ENCODE results near the gene DICER1. TPM values are rescaled to one million over a fixed set of nuclear protein-coding genes. Genes with fewer than 3 reads are reported as not detected.

Gene DICER1
- total RNA-seq, 1 donor from 2014 or later: 63.3 TPM

GRCh38 chr14:95199298-95199983, 42.1 kb upstream of the DICER1 start:
- Mint-ChIP-seq H3K4me1 (ENCODE audit: low read depth) (no peaks in the 10 kb centered on the region), H3K36me3 (ENCODE audit: low read depth) (peaks cover 6% of the 10 kb centered on the region), H3K9me3 (ENCODE audit: low read depth) (peaks cover 4% of the 10 kb centered on the region), H3K27ac (ENCODE audit: unreplicated experiment) (no peak overlapping the region), H3K27me3 (ENCODE audit: low read depth) (no peaks in the 10 kb centered on the region), H3K4me3 (ENCODE audit: unreplicated experiment) (no peak overlapping the region)
- TF ChIP-seq CTCF (IDR thresholded peaks at IDR 0.05): no peak
- no peak for DNase-seq (ENCODE audit: low spot score)

GRCh38 chr14:95198320-95198719, 41.0 kb upstream of the DICER1 start:
- Mint-ChIP-seq H3K4me3 (ENCODE audit: unreplicated experiment) (no peak overlapping the region), H3K27me3 (ENCODE audit: low read depth) (no peaks in the 10 kb centered on the region), H3K4me1 (ENCODE audit: low read depth) (peaks cover 3% of the 10 kb centered on the region), H3K9me3 (ENCODE audit: low read depth) (no peaks in the 10 kb centered on the region), H3K27ac (ENCODE audit: unreplicated experiment) (no peak overlapping the region), H3K36me3 (ENCODE audit: low read depth) (peaks cover 1% of the 10 kb centered on the region)
- no peak for TF ChIP-seq CTCF (IDR thresholded peaks at IDR 0.05)
- no peak for DNase-seq (ENCODE audit: low spot score)

- H3K27me3 Mint-ChIP-seq (ENCODE audit: low read depth): no peaks in the 10 kb centered on the region
- no peak for TF ChIP-seq CTCF (IDR thresholded peaks at IDR 0.05)
- H3K4me3 Mint-ChIP-seq (ENCODE audit: unreplicated experiment): no peak overlapping the region
- DNase-seq (ENCODE audit: low spot score): no peak
- no peaks in the 10 kb centered on the region for H3K36me3 Mint-ChIP-seq (ENCODE audit: low read depth)
- no peak overlapping the region for H3K27ac Mint-ChIP-seq (ENCODE audit: unreplicated experiment)
- H3K9me3 Mint-ChIP-seq (ENCODE audit: low read depth): no peaks in the 10 kb centered on the region
- peaks cover 11% of the 10 kb centered on the region for H3K4me1 Mint-ChIP-seq (ENCODE audit: low read depth)
Measured at GRCh38 chr14:95197551-95197950, 40.2 kb upstream of the DICER1 start.

GRCh38 chr14:95196826-95197545, 39.7 kb upstream of the DICER1 start:
- H3K36me3 Mint-ChIP-seq (ENCODE audit: low read depth): no peaks in the 10 kb centered on the region
- H3K9me3 Mint-ChIP-seq (ENCODE audit: low read depth): no peaks in the 10 kb centered on the region
- H3K27me3 Mint-ChIP-seq (ENCODE audit: low read depth): no peaks in the 10 kb centered on the region
- no peak for TF ChIP-seq CTCF (IDR thresholded peaks at IDR 0.05)
- H3K4me1 Mint-ChIP-seq (ENCODE audit: low read depth): peaks cover 15% of the 10 kb centered on the region
- no peak for DNase-seq (ENCODE audit: low spot score)
- H3K27ac Mint-ChIP-seq (ENCODE audit: unreplicated experiment): no peak overlapping the region
- H3K4me3 Mint-ChIP-seq (ENCODE audit: unreplicated experiment): no peak overlapping the region

- Mint-ChIP-seq H3K27ac (ENCODE audit: unreplicated experiment) (no peak overlapping the region), H3K27me3 (ENCODE audit: low read depth) (no peaks in the 10 kb centered on the region), H3K9me3 (ENCODE audit: low read depth) (no peaks in the 10 kb centered on the region), H3K4me1 (ENCODE audit: low read depth) (peaks cover 15% of the 10 kb centered on the region), H3K36me3 (ENCODE audit: low read depth) (no peaks in the 10 kb centered on the region), H3K4me3 (ENCODE audit: unreplicated experiment) (no peak overlapping the region)
- no peak for DNase-seq (ENCODE audit: low spot score)
- peak; percentile 36 for TF ChIP-seq CTCF (IDR thresholded peaks at IDR 0.05)
Measured at GRCh38 chr14:95196268-95196667, 38.9 kb upstream of the DICER1 start.
